Endothelial cell of hepatic sinusoid (primary cell): ENCODE data around the gene C2orf80.
"Not testable (repeated sequence)": the region's sequence is repeated elsewhere in the genome, so short reads cannot be mapped to it uniquely, and the experiment has no call there.

Experiments used
- in situ Hi-C: cut with HindIII; loops from 2 replicates; pipeline ENCODE4 v1.10.0; 2017; ENCODE audit warnings: low sequenced_read_pairs

The C2orf80 gene

DNA sequence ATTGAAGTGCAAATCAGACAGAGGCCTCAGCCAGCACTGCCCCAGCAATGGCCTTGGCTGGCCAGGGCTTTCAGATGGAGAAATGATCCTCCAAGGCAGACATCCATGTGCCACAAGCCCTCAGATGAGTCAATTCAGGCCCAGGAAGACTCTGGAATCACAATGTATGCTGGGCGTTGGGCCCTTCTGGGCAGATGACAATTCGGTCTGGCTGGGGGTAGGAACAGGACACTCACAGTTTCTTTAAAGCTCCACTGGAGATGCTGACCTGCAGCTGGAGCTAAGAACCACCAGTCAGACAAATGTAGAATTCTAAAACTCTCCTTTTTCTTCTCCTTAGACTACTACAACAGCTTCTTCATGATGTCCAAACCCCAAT lies 53.1 kb downstream of the C2orf80 start:
- in situ Hi-C loops: no loop called here

DNA sequence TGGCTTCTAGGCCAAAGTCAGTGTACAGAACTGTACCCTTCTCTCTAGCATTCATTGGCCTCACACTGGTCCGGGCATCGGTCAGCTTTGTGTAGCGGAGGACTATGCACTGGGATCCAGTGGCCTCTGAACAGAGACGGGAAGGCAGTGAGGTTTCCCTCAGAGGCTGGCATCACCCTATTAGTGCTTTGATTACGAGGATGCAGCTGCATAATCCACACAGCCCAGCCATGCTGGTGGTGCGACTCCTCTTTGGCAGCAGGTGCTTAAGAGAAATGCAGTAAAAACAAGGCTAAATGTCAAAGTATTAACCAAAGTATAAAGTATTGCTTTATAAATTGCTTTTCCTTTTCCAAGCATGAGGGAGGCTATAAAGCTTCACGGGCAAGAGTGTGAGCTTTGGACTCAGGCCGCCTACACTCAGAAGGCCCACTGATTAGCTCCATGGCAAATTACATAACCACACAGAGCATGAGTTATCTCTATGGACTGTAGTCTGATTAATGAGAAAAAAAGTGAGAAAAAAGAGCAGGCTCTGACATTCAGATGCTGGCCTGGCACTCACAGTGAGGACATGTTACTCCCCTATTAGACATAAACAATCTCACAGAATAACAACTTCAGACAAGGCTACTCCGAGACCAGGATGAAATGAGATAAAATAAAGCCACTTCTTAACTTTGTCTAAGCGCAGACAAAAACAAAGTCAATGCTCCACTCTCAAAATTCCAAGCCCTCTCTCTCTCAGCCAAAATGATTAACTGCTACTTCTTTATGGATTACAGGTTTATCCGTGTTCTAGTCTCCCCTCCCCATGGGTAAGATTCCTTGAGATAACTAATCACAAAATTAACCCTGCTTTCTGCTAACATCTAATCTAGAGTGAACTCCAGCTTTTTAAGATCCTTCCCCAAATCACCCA lies 53.8 kb downstream of the C2orf80 start:
- in situ Hi-C loops: no loop called here

DNA sequence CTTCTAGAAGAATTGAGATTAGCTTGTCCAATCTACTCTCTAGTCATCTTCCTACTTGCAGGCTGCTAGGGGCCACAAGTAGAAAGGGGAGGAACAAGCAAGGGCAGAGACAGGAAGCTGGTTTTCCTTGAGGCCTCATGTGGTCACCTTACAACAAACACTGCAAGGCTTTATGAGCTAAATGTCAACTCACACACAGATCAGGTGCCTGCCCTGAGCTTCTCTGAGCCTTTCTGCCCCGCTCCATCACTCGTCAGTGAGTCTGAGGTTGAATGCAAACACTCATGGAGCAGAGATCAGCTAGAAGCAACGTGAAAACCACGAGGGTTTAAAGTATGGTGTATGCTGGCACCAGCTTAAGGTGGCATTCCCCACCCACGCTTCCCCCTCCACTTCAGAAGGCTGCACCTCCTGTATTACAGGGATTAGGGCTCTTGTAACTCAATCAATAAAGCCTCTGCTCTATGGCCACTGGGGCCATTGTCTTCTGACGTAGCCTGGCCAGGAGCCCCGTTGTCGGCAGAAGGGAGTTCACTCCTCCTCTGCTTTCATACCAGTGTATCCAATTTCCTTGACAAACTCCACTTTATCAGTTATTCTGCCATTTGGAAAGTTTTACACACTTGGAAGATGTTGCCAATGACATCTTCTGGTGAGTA lies 54.8 kb downstream of the C2orf80 start:
- in situ Hi-C loops: no loop called here

DNA sequence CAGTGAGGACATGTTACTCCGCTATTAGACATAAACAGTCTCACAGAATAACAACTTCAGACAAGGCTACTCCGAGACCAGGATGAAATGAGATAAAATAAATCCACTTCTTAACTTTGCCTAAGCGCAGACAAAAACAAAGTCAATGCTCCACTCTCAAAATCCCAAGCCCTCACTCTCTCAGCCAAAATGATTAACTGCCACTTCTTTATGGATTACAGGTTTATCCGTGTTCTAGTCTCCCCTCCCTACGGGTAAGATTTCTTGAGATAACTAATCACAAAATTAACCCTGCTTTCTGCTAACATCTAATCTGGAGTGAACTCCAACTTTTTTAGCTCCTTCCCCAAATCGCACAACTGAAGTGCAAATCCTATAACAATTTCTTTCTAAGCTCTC lies 59.1 kb downstream of the C2orf80 start:
- in situ Hi-C loops: no loop called here

DNA sequence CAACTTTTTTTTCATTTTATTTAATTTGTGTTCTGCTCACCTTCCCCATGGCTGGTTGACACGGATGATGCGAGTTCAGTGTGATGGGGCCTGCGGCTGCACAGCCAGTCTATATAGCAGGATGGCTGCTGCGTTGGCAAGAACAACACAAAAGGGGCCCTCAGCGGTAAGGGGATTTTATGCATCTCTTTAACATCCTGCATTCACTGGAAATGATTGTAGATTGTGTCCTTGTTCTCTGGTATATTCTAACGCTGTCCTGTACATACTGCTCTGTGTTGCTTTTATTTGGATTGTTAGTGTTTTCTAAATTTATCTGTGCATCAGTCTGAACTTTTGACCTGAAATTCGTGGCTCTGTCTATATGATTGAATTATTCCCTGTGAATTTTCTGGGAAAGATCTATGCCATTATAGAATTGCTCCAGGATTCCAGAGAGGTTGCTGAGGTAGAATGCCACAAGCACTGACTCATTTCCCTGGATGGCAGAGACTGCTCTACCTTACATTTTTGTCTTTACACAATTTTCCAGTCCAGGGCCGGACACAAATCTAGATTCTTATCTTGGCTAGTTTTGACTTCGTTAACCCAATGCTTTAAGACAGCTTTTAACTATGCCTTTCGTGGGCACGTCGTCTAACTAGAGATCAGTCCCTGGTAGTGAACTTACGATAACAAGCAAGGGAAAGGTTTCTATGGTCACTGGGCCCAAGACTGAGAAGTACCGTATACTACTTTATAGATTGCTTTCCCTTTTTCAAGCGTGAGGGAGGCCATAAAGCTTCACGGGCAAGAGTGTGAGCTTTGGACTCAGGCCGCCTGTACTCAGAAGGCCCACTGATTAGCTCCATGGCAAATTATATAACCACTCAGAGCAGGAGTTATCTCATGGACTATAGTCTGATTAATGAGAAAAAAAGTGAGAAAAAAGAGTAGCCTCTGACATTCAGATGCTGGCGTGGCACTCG lies 59.8 kb downstream of the C2orf80 start, which contains the start of gene CRYGC:
Gene CRYGC, minus strand, starts transcription at position 85 of the 968 bp plus-strand sequence. Its CDS starts 36 bp downstream, at position 49.
- in situ Hi-C loops: no loop called here

DNA sequence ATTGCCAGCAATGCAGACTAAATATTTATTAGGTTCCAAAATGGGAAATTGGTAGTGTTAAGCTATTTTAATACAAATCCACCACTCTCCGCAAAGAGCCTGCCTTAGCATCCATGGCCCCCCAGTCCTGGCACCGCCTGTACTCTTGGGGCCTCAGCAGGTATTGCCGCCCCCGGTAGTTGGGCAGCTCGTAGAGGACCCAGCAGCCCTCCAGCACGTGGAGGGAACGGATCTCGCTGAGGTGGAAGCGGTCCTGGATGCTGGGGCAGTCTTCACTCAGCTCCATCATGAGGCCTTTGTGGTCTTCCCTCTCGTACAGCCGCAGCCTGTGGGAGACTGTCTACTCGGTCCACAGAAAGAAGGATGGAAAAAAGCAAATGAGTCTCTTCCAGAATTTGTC lies 61.7 kb downstream of the C2orf80 start:
- in situ Hi-C loops: no loop called here

DNA sequence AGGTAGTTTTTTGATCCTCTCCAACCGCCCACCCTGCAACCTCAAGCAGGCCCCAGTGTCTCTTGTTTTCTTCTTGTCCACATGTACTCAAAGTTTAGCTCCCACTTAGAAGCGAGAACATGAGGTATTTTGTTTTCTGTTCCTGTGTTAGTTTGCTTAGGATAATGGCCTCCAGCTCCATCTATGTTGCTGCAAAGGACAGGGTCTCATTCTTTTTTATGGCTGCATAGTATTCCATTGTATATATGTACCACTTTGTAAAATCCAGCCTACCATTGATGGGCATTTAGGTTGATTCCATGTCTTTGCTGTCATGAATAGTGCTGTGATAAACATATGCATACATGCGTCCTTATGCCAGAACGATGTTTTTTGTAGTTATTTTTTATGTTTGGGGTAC lies 62.7 kb downstream of the C2orf80 start:
- in situ Hi-C loops: no loop called here

DNA sequence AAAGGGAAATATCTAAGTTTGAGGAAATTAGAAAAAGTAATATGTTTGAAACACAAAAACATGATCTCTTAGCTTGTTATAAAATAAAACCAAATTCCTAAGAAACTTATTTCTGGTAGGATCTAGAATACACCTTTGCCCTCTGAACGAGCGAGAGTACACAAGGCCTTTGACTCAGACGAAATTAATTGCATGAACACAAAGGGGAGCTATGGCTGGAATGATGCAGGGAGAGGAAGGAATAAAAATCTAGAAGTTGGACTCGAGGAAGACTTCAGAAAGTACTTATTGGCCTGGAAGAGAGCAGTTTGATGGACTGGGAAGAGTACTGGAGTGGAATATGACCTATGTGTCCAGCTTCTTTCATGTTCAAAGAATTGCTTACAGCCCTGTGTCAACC lies 64.6 kb downstream of the C2orf80 start:
- in situ Hi-C loops: no loop called here

DNA sequence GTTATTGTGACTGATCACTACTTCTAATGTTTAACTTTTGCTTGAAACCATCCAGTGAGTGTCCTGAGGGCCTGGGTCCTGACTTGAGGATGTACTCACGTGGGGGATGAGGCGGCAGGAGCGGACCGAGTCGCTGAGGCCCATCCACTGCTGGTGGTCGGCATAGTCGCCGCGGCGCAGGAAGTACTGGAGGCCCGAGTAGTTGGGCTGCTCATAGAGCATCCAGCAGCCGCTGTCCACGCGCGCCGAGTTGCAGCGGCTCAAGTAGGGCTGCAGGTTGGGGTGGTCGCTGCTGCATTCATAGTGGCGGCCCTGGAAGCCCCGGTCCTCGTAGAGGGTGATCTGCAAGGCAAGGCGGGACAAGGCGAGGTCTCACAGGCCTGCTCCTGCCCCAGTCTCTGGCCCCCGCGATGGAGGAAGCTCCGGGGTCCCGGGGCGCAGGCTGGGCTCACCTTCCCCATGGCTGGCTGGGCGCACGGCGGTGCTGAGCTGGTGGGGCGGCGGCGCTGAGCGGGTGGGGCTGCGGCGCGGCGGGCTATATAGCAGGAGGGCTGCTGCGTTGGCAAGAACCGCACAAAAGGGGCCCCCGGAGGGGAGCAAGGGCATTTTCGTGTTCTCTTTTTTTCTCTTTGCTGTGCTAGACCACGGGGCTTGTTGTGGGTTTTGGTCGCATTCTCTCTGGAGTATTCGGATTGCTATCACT lies 65.7 kb downstream of the C2orf80 start, which contains the start of gene CRYGD:
Gene CRYGD, minus strand, starts transcription at position 512 of the 703 bp plus-strand sequence. Its CDS starts 51 bp downstream, at position 461.
- in situ Hi-C loops: not testable (repeated sequence)

DNA sequence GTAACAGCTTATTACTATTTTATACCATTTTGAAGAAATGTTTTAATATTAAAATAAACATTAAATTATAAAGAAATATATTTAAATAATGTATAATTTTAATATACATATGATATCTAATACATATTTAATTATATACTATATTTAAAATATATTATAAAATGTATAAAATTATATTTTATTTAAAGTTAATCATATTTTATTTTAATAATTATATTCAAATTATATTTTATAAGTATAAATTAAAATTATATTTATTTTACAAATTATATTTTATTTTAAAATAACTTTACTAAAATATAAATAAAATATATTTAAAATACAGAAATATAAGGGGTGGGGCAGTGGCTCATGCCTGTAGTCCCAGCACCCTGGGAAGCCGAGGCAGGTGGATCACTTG lies 67.6 kb downstream of the C2orf80 start:
- in situ Hi-C loops: no loop called here

DNA sequence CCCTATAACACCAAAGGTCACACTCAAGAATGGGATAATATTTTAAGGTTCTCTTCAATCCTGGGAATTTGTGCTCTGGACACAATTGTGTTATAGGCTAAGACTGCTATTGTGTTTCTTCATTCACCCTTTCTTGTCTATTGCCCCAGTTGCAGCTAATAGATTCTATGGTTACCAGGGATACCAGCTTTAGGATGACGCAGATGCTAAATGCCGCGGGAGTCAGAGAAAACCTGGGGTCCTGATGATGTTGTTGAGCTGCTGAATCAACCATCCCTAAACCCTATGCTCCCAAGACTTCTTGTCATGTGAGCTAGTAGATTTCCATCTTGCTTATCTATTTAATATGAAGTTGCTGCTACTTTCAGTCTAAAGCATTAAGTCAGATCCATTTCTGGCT lies 70.9 kb downstream of the C2orf80 start:
- in situ Hi-C loops: no loop called here

DNA sequence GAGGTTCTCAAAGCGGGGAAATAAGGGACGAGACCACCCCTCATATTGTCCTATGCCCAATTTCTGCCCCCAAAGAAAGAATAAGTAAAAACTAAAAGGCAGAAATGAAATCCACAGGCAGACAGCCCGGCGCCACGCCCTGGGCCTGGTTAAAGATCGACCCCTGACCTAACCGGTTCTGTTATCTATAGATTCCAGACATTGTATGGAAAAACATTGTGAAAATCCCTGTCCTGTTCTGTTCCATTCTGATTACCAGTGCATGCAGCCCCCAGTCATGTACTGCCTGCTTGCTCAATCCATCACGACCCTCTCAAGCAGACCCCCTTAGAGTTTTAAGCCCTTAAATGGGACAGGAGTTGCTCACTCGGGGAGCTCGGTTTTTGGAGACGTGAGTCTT lies 72.4 kb downstream of the C2orf80 start:
- in situ Hi-C loops: not testable (repeated sequence)
